ENCODE results near the gene NFATC2.

NFATC2 gene

GRCh38 chr20:51573576-51574243, 31.2 kb upstream of the NFATC2 start:
- Histone ChIP-seq H3K79me2 (ENCODE audit: low read length) (no peaks in the 10 kb centered on the region), H3K27ac (ENCODE audit: low read length) (no peak overlapping the region), H3K27me3 (ENCODE audit: low read depth, low read length) (no peaks in the 10 kb centered on the region), H3K9me3 (ENCODE audit: insufficient read depth, low read length) (no peaks in the 10 kb centered on the region; the same call in 1 of the 2 replicates), H4K20me1 (ENCODE audit: insufficient read depth, low read length) (no peaks in the 10 kb centered on the region), H3K4me2 (ENCODE audit: low read length) (no peak overlapping the region), H3K36me3 (replicated peaks; ENCODE audit: low read depth, low read length) (no peaks in the 10 kb centered on the region), H3K4me1 (ENCODE audit: low read length) (no peaks in the 10 kb centered on the region), H2AFZ (ENCODE audit: low read depth, low read length) (no peak overlapping the region), H3K9ac (ENCODE audit: low read length) (no peak overlapping the region), H3K4me3 (ENCODE audit: low read length) (no peak overlapping the region)
- TF ChIP-seq CTCF (IDR thresholded peaks at IDR 0.05; ENCODE audit: low read depth, low read length) = no peak
- no peak for TF ChIP-seq EZH2phosphoT487 (IDR thresholded peaks at IDR 0.05; ENCODE audit: low read depth)

- Histone ChIP-seq H3K36me3 (replicated peaks; ENCODE audit: low read depth, low read length) (no peaks in the 10 kb centered on the region), H2AFZ (ENCODE audit: low read depth, low read length) (no peak overlapping the region), H3K4me3 (ENCODE audit: low read length) (no peak overlapping the region), H3K4me2 (ENCODE audit: low read length) (no peak overlapping the region), H3K79me2 (ENCODE audit: low read length) (no peaks in the 10 kb centered on the region), H4K20me1 (ENCODE audit: insufficient read depth, low read length) (no peaks in the 10 kb centered on the region), H3K4me1 (ENCODE audit: low read length) (no peaks in the 10 kb centered on the region), H3K27ac (ENCODE audit: low read length) (no peak overlapping the region), H3K9ac (ENCODE audit: low read length) (no peak overlapping the region), H3K27me3 (ENCODE audit: low read depth, low read length) (no peaks in the 10 kb centered on the region; the same call in none of the 2 replicates), H3K9me3 (ENCODE audit: insufficient read depth, low read length) (peaks cover 3% of the 10 kb centered on the region; the same call in 1 of the 2 replicates)
- TF ChIP-seq CTCF (IDR thresholded peaks at IDR 0.05; ENCODE audit: low read depth, low read length) (no peak), EZH2phosphoT487 (IDR thresholded peaks at IDR 0.05; ENCODE audit: low read depth) (no peak)
These were observed 28.9 kb upstream of the NFATC2 start for GRCh38 chr20:51571460-51571794.

GRCh38 chr20:51570739-51571459, 28.4 kb upstream of the NFATC2 start:
- Histone ChIP-seq H3K9me3 (ENCODE audit: insufficient read depth, low read length) (peaks cover 3% of the 10 kb centered on the region; the same call in 1 of the 2 replicates), H3K27me3 (ENCODE audit: low read depth, low read length) (peaks cover 5% of the 10 kb centered on the region), H4K20me1 (ENCODE audit: insufficient read depth, low read length) (no peaks in the 10 kb centered on the region), H3K4me2 (ENCODE audit: low read length) (no peak overlapping the region), H3K4me3 (ENCODE audit: low read length) (no peak overlapping the region), H3K36me3 (replicated peaks; ENCODE audit: low read depth, low read length) (no peaks in the 10 kb centered on the region), H3K79me2 (ENCODE audit: low read length) (no peaks in the 10 kb centered on the region), H3K9ac (ENCODE audit: low read length) (no peak overlapping the region), H3K4me1 (ENCODE audit: low read length) (0 out of 2 replicates have a peak, but pooled peaks cover 2% of the 10 kb centered on the region), H2AFZ (ENCODE audit: low read depth, low read length) (no peak overlapping the region), H3K27ac (ENCODE audit: low read length) (no peak overlapping the region)
- TF ChIP-seq CTCF (IDR thresholded peaks at IDR 0.05; ENCODE audit: low read depth, low read length) = no peak
- no peak for TF ChIP-seq EZH2phosphoT487 (IDR thresholded peaks at IDR 0.05; ENCODE audit: low read depth)

Measured in OCI-LY3 (cell line).